Fibroblast of lung (primary cell): Measurements from ENCODE around the gene REG1A. TPM values are rescaled to one million over a fixed set of nuclear protein-coding genes. Genes with fewer than 3 reads are reported as not detected.

Experiments
- DNase-seq, 2 donors: peaks; one replicate each; pipeline versions ENCODE4 v3.0.0 to v3.0.0-alpha.2; 2010; ENCODE audit warnings: low read depth in 2 of 2
- H2AFZ ChIP-seq: 2 replicates; pipeline ENCODE4 v1.5.1; 2012; ENCODE audit warnings: low read length, control low read depth, inconsistent platforms
- H3K27ac ChIP-seq: 2 replicates; pipeline ENCODE4 v1.5.1; 2011; ENCODE audit warnings: low read length, control low read depth; ENCODE audit not compliant: insufficient read depth
- H3K27me3 ChIP-seq: 2 replicates; pipeline ENCODE4 v1.5.1; 2011; ENCODE audit warnings: mild to moderate bottlenecking, low read length; ENCODE audit not compliant: control insufficient read depth, insufficient read depth
- H3K36me3 ChIP-seq: 2 replicates; pipeline ENCODE4 v1.5.1; 2011; ENCODE audit warnings: low read length; ENCODE audit not compliant: control insufficient read depth, insufficient read depth
- H3K4me1 ChIP-seq: 2 replicates; pipeline ENCODE4 v1.5.1; 2011; ENCODE audit warnings: low read length; ENCODE audit not compliant: control insufficient read depth, insufficient read depth; ENCODE audit errors: extremely low read depth
- H3K4me2 ChIP-seq: 2 replicates; pipeline ENCODE4 v1.5.1; 2011; ENCODE audit warnings: low read length, control low read depth; ENCODE audit not compliant: insufficient read depth; ENCODE audit errors: extremely low read depth
- H3K4me3 ChIP-seq, 4 experiments: fragments of 200-600 bp in 1 of 4; sonication (generic) in 1 of 4; replicated peaks in 1 of 4; 2 replicates each; pipeline ENCODE4 v1.5.1; 2011 to 2016; ENCODE audit warnings: low read length in 4 of 4, low read depth in 3 of 4, mild to moderate bottlenecking in 3 of 4, control low read depth in 2 of 4, inconsistent platforms in 1 of 4, mixed read lengths in 1 of 4; ENCODE audit not compliant: insufficient read depth in 1 of 4; ENCODE audit errors: control extremely low read depth in 1 of 4
- H3K79me2 ChIP-seq: 2 replicates; pipeline ENCODE4 v1.5.1; 2012; ENCODE audit warnings: mild to moderate bottlenecking, low read length, inconsistent platforms; ENCODE audit not compliant: control insufficient read depth, insufficient read depth
- H3K9ac ChIP-seq: 2 replicates; pipeline ENCODE4 v1.5.1; 2011; ENCODE audit warnings: mild to moderate bottlenecking, low read length, control low read depth; ENCODE audit not compliant: insufficient read depth
- H3K9me3 ChIP-seq: 2 replicates; pipeline ENCODE4 v1.5.1; 2012; ENCODE audit warnings: low read depth, low read length; ENCODE audit not compliant: control insufficient read depth, insufficient read depth
- H4K20me1 ChIP-seq: 2 replicates; pipeline ENCODE4 v1.5.1; 2011; ENCODE audit warnings: low read length; ENCODE audit not compliant: control insufficient read depth, insufficient read depth; ENCODE audit errors: extremely low read depth
- CTCF ChIP-seq, 2 donors: IDR thresholded peaks in 1 of 2; conservative IDR thresholded peaks in 1 of 2; 1 replicate in 1 of 2; 2 replicates in 1 of 2; pipeline ENCODE4 v1.5.1; 2011 to 2012; ENCODE audit warnings: low read length in 2 of 2, control low read depth in 1 of 2, inconsistent platforms in 1 of 2, low read depth in 1 of 2, mild to moderate bottlenecking in 1 of 2
- EZH2 ChIP-seq: IDR thresholded peaks from 2 replicates; pipeline ENCODE4 v1.5.1; 2012; ENCODE audit warnings: low read length, control low read depth, mild to moderate bottlenecking; ENCODE audit errors: missing control alignments
- polyA minus RNA-seq: library from RNA; depleted of rRNA, polyadenylated mRNA; stranded (reverse); fragments of >200 nt; gene quantifications from 2 replicates; pipeline ENCODE4 v1.2.3, GENCODE V29; 2011; ENCODE audit warnings: low replicate concordance
- polyA plus RNA-seq, 2 donors: library from polyadenylated mRNA; depleted of rRNA in 1 of 2; stranded (reverse) in 1 of 2; unstranded in 1 of 2; fragments of >200 nt; gene quantifications; 2 replicates each; pipeline ENCODE4 v1.2.1, GENCODE V29; 2011 to 2012; ENCODE audit warnings: missing spikeins in 1 of 2
- total RNA-seq: library from RNA; depleted of rRNA; stranded (reverse); fragments of >200 nt; gene quantifications from 2 replicates; pipeline ENCODE4 v1.2.1, GENCODE V29; 2014

Gene REG1A, protein sequence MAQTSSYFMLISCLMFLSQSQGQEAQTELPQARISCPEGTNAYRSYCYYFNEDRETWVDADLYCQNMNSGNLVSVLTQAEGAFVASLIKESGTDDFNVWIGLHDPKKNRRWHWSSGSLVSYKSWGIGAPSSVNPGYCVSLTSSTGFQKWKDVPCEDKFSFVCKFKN
- total RNA-seq, result not detected in 2 replicates
- polyA plus RNA-seq, result not detected in 2 replicates
- not detected in 2 replicates for polyA plus RNA-seq (2012)
- polyA minus RNA-seq, result not detected in 2 replicates

- H3K4me2 ChIP-seq, result no peak within 1 kb of the TSS
Measured at GRCh38 chr2:79120194-79120713, at the start of gene REG1A. Gene REG1A, plus strand, starts transcription at chr2:79120488. Its CDS starts 374 bp downstream, at chr2:79120862.

DNA sequence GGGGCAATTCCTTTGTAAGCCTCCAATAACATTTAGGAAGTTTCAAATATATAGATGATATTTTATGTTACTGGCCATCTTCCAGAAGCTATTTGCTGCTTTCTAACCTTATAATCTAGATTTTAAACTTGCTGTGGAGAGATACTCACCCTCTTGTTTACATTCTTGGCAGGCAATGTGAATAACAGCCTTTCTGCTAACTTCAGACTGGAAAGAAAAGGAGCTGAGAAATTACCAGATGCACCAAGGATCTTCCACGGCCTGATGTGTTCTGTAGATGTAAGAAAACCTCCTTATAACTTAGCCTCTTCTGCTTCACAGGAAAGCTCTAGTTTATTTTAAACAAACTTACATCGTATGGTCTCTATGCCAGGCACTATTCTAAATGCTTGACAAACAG lies 49.2 kb upstream of the REG1A start:
- H3K9ac ChIP-seq, result no peak overlapping the region
- DNase-seq, result no peak
- no peak overlapping the region for H3K4me3 ChIP-seq
- H2AFZ ChIP-seq, result no peak overlapping the region
- no peaks in the 10 kb centered on the region for H3K79me2 ChIP-seq
- H3K4me1 ChIP-seq, result no peaks in the 10 kb centered on the region
- no peak overlapping the region for H3K27ac ChIP-seq
- H3K4me2 ChIP-seq, result no peak overlapping the region
- TF ChIP-seq CTCF (conservative IDR thresholded peaks at IDR 0.05 in 1 of 2, IDR thresholded peaks at IDR 0.05 in 1 of 2; ENCODE audit: low read depth in 1 of 2, low read length in 2 of 2) (no peak), EZH2 (no peak)
- no peaks in the 10 kb centered on the region for H3K9me3 ChIP-seq
- H3K36me3 ChIP-seq, result no peaks in the 10 kb centered on the region
- no peaks in the 10 kb centered on the region for H3K27me3 ChIP-seq
- no peaks in the 10 kb centered on the region for H4K20me1 ChIP-seq

More at GRCh38 chr2:79120194-79120713, at the start of gene REG1A:
- Histone ChIP-seq H3K4me3 (no peak within 1 kb of the TSS), H3K9me3 (no peaks in the 10 kb centered on the region), H4K20me1 (no peaks in the 10 kb centered on the region), H2AFZ (no peak within 1 kb of the TSS), H3K9ac (no peak within 1 kb of the TSS), H3K79me2 (no peaks in the 10 kb centered on the region), H3K27me3 (no peaks in the 10 kb centered on the region), H3K36me3 (no peaks in the 10 kb centered on the region), H3K4me1 (no peaks in the 10 kb centered on the region), H3K27ac (no peak within 1 kb of the TSS)
- TF ChIP-seq EZH2 (no peak), CTCF (conservative IDR thresholded peaks at IDR 0.05 in 1 of 2, IDR thresholded peaks at IDR 0.05 in 1 of 2; ENCODE audit: low read depth in 1 of 2, low read length in 2 of 2) (no peak)
- no peak for DNase-seq

DNA sequence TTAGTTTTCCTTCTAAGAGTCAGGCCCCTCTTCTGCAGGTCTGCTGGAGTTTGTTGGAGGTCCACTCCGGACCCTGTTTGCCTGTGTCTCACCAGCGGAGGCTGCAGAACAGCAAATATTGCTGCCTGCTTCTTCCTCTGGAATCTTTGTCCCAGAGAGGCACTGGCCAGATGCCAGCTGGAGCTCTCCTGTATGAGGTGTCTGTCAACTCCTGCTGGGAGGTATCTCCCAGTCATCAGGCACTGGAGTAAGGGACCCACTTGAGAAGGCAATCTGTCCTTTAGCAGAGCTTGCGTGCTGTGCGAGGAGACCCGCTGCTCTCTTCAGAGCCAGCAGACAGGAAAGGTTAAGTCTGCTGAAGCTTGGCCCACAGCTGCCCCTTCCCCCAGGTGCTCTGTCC lies 37.3 kb upstream of the REG1A start:
- H2AFZ ChIP-seq, result no peak overlapping the region
- no peak for TF ChIP-seq CTCF (conservative IDR thresholded peaks at IDR 0.05 in 1 of 2, IDR thresholded peaks at IDR 0.05 in 1 of 2; ENCODE audit: low read depth in 1 of 2, low read length in 2 of 2)
- TF ChIP-seq EZH2, result no peak
- H3K4me3 ChIP-seq, result no peak overlapping the region
- no peak overlapping the region for H3K9ac ChIP-seq
- H3K27ac ChIP-seq, result no peak overlapping the region
- H3K4me1 ChIP-seq, result no peaks in the 10 kb centered on the region
- no peaks in the 10 kb centered on the region for H3K9me3 ChIP-seq
- H4K20me1 ChIP-seq, result no peaks in the 10 kb centered on the region
- H3K4me2 ChIP-seq, result no peak overlapping the region
- no peak for DNase-seq
- H3K79me2 ChIP-seq, result no peaks in the 10 kb centered on the region
- H3K36me3 ChIP-seq, result no peaks in the 10 kb centered on the region
- H3K27me3 ChIP-seq, result no peaks in the 10 kb centered on the region
